Smooth muscle cell (in vitro differentiated cells): Measurements from ENCODE around the gene OR10V1. TPM values are rescaled to one million over a fixed set of nuclear protein-coding genes. Genes with fewer than 3 reads are reported as not detected.
A peak's percentile ranks its signal among the peaks of the same experiment; 100 is the strongest.

Experiments used
- DNase-seq: peaks from one replicate; lab custom pipeline; 2025; ENCODE audit not compliant: unreplicated experiment; lab: John Stamatoyannopoulos, UW
- H2AFZ ChIP-seq: fragments of 200-600 bp; sonication (generic); 2 replicates; pipeline ENCODE4 v1.6.0; 2016; ENCODE audit warnings: antibody characterized with exemption, low read depth, mild to moderate bottlenecking
- H3F3A ChIP-seq: fragments of 200-600 bp; sonication (generic); 2 replicates; pipeline ENCODE4 v1.6.0; 2017; ENCODE audit warnings: antibody characterized with exemption, low read depth
- H3K27ac ChIP-seq: fragments of 200-600 bp; sonication (generic); 2 replicates; pipeline ENCODE4 v1.5.1; 2016; ENCODE audit warnings: low read depth, mild to moderate bottlenecking
- H3K27me3 ChIP-seq: fragments of 200-600 bp; sonication (generic); 2 replicates; pipeline ENCODE4 v1.6.1; 2016; ENCODE audit warnings: low read depth, mild to moderate bottlenecking
- H3K36me3 ChIP-seq: fragments of 200-600 bp; sonication (generic); 2 replicates; pipeline ENCODE4 v1.5.1; 2016; ENCODE audit warnings: low read depth
- H3K4me1 ChIP-seq: fragments of 200-600 bp; sonication (generic); 2 replicates; pipeline ENCODE4 v1.5.1; 2016; ENCODE audit warnings: low read depth
- H3K4me2 ChIP-seq: fragments of 200-600 bp; sonication (generic); 2 replicates; pipeline ENCODE4 v1.6.0; 2016; ENCODE audit warnings: mild to moderate bottlenecking
- H3K4me3 ChIP-seq: fragments of 200-600 bp; sonication (generic); 2 replicates; pipeline ENCODE4 v1.5.1; 2016; ENCODE audit warnings: mild to moderate bottlenecking
- H3K79me2 ChIP-seq: fragments of 200-600 bp; sonication (generic); 2 replicates; pipeline ENCODE4 v1.6.0; 2016; ENCODE audit warnings: low read depth, mild to moderate bottlenecking
- H3K9ac ChIP-seq: fragments of 200-600 bp; sonication (generic); 2 replicates; pipeline ENCODE4 v1.6.0; 2016; ENCODE audit warnings: low read depth
- H3K9me3 ChIP-seq: fragments of 200-600 bp; sonication (generic); replicated peaks from 2 replicates; pipeline ENCODE4 v1.5.1; 2016; ENCODE audit warnings: low read depth
- H4K20me1 ChIP-seq: fragments of 200-600 bp; sonication (generic); 2 replicates; pipeline ENCODE4 v1.6.0; 2016; ENCODE audit warnings: low read depth
- WGBS: methylation state at CpG from one replicate; pipeline ENCODE4 v1.1.7; 2016; ENCODE audit warnings: low lambda C conversion rate; 5-methylcytosine and 5-hydroxymethylcytosine counted together
- polyA plus RNA-seq: library from polyadenylated mRNA; unstranded; fragments of >200 nt; fragmentation: Nextera tagmentation; extraction: Ambion mirVana; gene quantifications from 2 replicates; pipeline ENCODE4 v1.2.1, GENCODE V29; 2016
- total RNA-seq: library from RNA; depleted of rRNA; stranded (reverse); fragments of >200 nt; gene quantifications from 2 replicates; pipeline ENCODE4 v1.2.3, GENCODE V29; 2014
- TF ChIP-seq, protein P1 (sequence below): fragments of 200-600 bp; sonication (generic); IDR thresholded peaks from 2 replicates; pipeline ENCODE4 v1.5.1; 2017; ENCODE audit warnings: borderline replicate concordance, mild to moderate bottlenecking, antibody characterized with exemption; ENCODE audit not compliant: insufficient read depth, poor library complexity, severe bottlenecking

OR10V1 gene
- total and polyA plus RNA-seq, 2 experiments from 2014 or later, result not detected

DNA sequence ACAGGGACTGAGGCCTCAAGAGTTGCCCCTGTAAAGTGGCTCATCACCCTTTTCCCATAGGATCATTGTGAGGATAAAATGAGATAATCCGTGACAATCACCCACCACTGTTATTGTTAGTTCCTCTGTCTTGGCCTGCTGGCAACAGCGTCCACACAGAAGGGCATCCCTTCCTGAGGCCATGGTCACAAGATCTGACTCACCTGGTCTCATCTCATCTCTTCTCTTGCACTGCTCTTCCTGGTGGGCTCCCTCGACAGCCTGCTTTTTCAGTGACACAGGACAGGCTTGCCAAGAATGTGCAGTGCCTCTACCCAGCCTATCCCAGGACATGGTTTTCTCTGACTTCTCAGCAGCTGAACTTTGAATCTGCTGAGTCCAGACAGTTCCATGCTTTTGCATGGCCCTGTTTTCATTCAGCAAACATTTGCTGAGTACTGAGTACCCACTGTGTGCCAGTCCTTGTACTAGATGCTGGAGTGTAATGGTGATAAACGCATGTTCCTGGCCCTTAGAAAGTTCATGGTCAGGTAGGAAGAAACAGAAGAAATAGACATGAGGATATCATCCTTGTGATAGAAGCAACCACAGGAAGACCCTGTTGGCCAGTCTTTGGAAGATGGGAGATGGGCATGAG is 44.9 kb upstream of the OR10V1 start:
- Histone ChIP-seq H3K9me3 (no peaks in the 10 kb centered on the region), H3K4me2 (no peak overlapping the region), H3K36me3 (no peaks in the 10 kb centered on the region), H3K79me2 (peaks cover 71% of the 10 kb centered on the region), H3K4me3 (no peak overlapping the region), H4K20me1 (peaks cover 78% of the 10 kb centered on the region), H3K27ac (no peak overlapping the region), H3K9ac (no peak overlapping the region), H2AFZ (no peak overlapping the region), H3F3A (peaks cover 7% of the 10 kb centered on the region), H3K27me3 (no peaks in the 10 kb centered on the region), H3K4me1 (peaks cover 10% of the 10 kb centered on the region)
- TF ChIP-seq, protein P1, sequence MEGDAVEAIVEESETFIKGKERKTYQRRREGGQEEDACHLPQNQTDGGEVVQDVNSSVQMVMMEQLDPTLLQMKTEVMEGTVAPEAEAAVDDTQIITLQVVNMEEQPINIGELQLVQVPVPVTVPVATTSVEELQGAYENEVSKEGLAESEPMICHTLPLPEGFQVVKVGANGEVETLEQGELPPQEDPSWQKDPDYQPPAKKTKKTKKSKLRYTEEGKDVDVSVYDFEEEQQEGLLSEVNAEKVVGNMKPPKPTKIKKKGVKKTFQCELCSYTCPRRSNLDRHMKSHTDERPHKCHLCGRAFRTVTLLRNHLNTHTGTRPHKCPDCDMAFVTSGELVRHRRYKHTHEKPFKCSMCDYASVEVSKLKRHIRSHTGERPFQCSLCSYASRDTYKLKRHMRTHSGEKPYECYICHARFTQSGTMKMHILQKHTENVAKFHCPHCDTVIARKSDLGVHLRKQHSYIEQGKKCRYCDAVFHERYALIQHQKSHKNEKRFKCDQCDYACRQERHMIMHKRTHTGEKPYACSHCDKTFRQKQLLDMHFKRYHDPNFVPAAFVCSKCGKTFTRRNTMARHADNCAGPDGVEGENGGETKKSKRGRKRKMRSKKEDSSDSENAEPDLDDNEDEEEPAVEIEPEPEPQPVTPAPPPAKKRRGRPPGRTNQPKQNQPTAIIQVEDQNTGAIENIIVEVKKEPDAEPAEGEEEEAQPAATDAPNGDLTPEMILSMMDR, result no peak
- WGBS, result 89% methylated on average over 4 of the region's 4 CpGs
- no peak for DNase-seq

DNA sequence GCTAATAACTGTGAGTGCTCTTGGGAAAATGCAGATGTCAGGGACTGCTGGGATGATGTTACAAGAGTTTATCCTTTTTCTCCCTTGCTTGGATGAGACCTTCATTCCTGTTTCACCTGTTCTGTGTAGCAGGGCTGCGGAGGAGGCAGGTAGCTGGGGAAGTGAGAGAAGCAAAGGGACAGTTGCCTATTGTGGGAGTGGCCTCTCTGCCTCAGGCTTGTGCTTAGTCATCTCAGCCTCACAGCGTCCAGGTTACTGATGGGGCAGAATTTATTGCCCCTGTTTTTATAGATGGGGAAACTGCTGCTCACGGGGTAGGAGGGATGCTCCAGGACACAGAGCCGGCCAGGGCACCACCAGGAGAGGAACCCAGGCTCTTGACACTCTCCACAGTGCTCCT is 43.2 kb upstream of the OR10V1 start:
- H3K9me3 ChIP-seq, result no peaks in the 10 kb centered on the region
- peak overlapping the region; percentile 94 for H3K4me2 ChIP-seq
- H3K4me1 ChIP-seq, result peaks cover 10% of the 10 kb centered on the region
- 29% methylated on average over 4 of the region's 4 CpGs for WGBS
- TF ChIP-seq, protein P1, result no peak
- H4K20me1 ChIP-seq, result peaks cover 62% of the 10 kb centered on the region
- peaks cover 56% of the 10 kb centered on the region for H3K79me2 ChIP-seq
- peak overlapping the region; percentile 90 for H3K9ac ChIP-seq
- H2AFZ ChIP-seq, result no peak overlapping the region
- H3K27me3 ChIP-seq, result no peaks in the 10 kb centered on the region
- peak overlapping the region; percentile 95 for H3K4me3 ChIP-seq
- H3K36me3 ChIP-seq, result no peaks in the 10 kb centered on the region
- DNase-seq, result no peak
- H3K27ac ChIP-seq, result peak overlapping the region; percentile 91
- peaks cover 7% of the 10 kb centered on the region for H3F3A ChIP-seq

DNA sequence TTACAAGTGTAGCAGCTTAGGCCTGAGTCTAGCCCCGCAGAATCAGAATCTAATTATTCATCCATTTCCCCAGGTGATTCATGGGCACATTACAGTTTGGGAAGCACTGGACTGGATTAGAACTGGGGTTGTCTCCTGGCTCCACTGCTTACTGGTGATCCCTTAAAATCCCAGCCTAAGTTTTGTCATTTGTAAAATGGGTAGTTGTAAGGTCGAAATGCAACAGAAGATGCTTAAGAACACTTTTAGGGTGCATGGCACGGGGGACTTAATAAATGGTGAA is 42.9 kb upstream of the OR10V1 start:
- 59% methylated on average over 3 of the region's 3 CpGs for WGBS
- peaks cover 58% of the 10 kb centered on the region for H4K20me1 ChIP-seq
- peak overlapping the region; percentile 95 for H3K4me3 ChIP-seq
- H3K4me2 ChIP-seq, result peak overlapping the region; percentile 94
- no peak overlapping the region for H2AFZ ChIP-seq
- no peaks in the 10 kb centered on the region for H3K9me3 ChIP-seq
- peaks cover 10% of the 10 kb centered on the region for H3K4me1 ChIP-seq
- H3K27ac ChIP-seq, result peak overlapping the region; percentile 91
- peaks cover 53% of the 10 kb centered on the region for H3K79me2 ChIP-seq
- H3K36me3 ChIP-seq, result no peaks in the 10 kb centered on the region
- peak overlapping the region; percentile 90 for H3K9ac ChIP-seq
- TF ChIP-seq, protein P1, result no peak
- no peaks in the 10 kb centered on the region for H3K27me3 ChIP-seq
- H3F3A ChIP-seq, result peaks cover 7% of the 10 kb centered on the region
- no peak for DNase-seq
